Naive thymus-derived CD4-positive, alpha-beta T cell (primary cell): Measurements from ENCODE around the gene CYP2J2. TPM values are rescaled to one million over a fixed set of nuclear protein-coding genes. Genes with fewer than 3 reads are reported as not detected.
"Not testable (repeated sequence)": the region's sequence is repeated elsewhere in the genome, so short reads cannot be mapped to it uniquely, and the experiment has no call there.

Experiments used
- ATAC-seq: fragments of 150-1000 bp; cut with Tn5 transposase; 2 replicates; pipeline ENCODE4 v1.10.0; 2021; ENCODE audit warnings: mild to moderate bottlenecking, moderate library complexity
- CTCF ChIA-PET: fragments of 350-600 bp; sonication (Branson Sonifier 250); formaldehyde crosslinking; loops from one replicate; lab custom pipeline; 2021; ENCODE audit warnings: antibody characterized with exemption; lab: Charles Lee
- POLR2A ChIA-PET: fragments of 350-600 bp; sonication (Branson Sonifier 250); formaldehyde crosslinking; loops from one replicate; lab custom pipeline; 2021; ENCODE audit warnings: antibody characterized with exemption, inconsistent platforms; lab: Charles Lee
- DNase-seq, 9 donors: peaks; one replicate each; pipeline versions ENCODE4 v3.0.0 to v3.0.0-alpha.2; 2020 to 2022; ENCODE audit warnings: mixed read lengths in 1 of 9
- H3K27ac ChIP-seq: one replicate; pipeline ENCODE4 v1.7.0; 2013; ENCODE audit warnings: mild to moderate bottlenecking, low read depth, low read length, moderate library complexity
- H3K27me3 ChIP-seq, 2 donors: one replicate each; pipeline ENCODE4 v1.7.0; 2013; ENCODE audit warnings: low read length in 2 of 2, mild to moderate bottlenecking in 2 of 2, moderate library complexity in 2 of 2; ENCODE audit not compliant: control insufficient read depth in 2 of 2, insufficient read depth in 2 of 2
- H3K36me3 ChIP-seq, 3 experiments: 1 replicate in 2 of 3; 2 replicates in 1 of 3; pipeline ENCODE4 v1.7.0; 2013; ENCODE audit warnings: low read length in 3 of 3, mild to moderate bottlenecking in 3 of 3, moderate library complexity in 1 of 3; ENCODE audit not compliant: insufficient read depth in 3 of 3, control insufficient read depth in 2 of 3
- H3K4me1 ChIP-seq, 2 donors: one replicate each; pipeline ENCODE4 v1.7.0; 2013; ENCODE audit warnings: low read length in 2 of 2, mild to moderate bottlenecking in 2 of 2, moderate library complexity in 1 of 2; ENCODE audit not compliant: control insufficient read depth in 2 of 2, insufficient read depth in 2 of 2
- H3K4me3 ChIP-seq: 2 replicates; pipeline ENCODE4 v1.7.0; 2013; ENCODE audit warnings: mild to moderate bottlenecking, low read length
- H3K9me3 ChIP-seq, 3 experiments: 1 replicate in 2 of 3; 2 replicates in 1 of 3; pipeline ENCODE4 v1.7.0; 2013; ENCODE audit warnings: low read length in 3 of 3; ENCODE audit not compliant: control insufficient read depth in 2 of 3
- H3K27ac Mint-ChIP-seq, 9 donors: one replicate each; pipeline ENCODE4 v1.8.0; 2020 to 2022; ENCODE audit warnings: mixed read lengths in 9 of 9, mild to moderate bottlenecking in 8 of 9, moderate library complexity in 5 of 9, inconsistent platforms in 2 of 9
- H3K27me3 Mint-ChIP-seq, 5 donors: one replicate each; pipeline ENCODE4 v1.8.0; 2021 to 2022; ENCODE audit warnings: mixed read lengths in 5 of 5, mild to moderate bottlenecking in 1 of 5
- H3K36me3 Mint-ChIP-seq, 5 donors: one replicate each; pipeline ENCODE4 v1.8.0; 2020 to 2022; ENCODE audit warnings: mixed read lengths in 5 of 5, mild to moderate bottlenecking in 3 of 5, inconsistent platforms in 1 of 5
- H3K4me1 Mint-ChIP-seq, 7 donors: one replicate each; pipeline ENCODE4 v1.8.0; 2020 to 2022; ENCODE audit warnings: mixed read lengths in 7 of 7, mild to moderate bottlenecking in 3 of 7, inconsistent platforms in 1 of 7
- H3K4me3 Mint-ChIP-seq, 10 donors: one replicate each; pipeline ENCODE4 v1.8.0; 2020 to 2022; ENCODE audit warnings: mild to moderate bottlenecking in 10 of 10, mixed read lengths in 10 of 10, moderate library complexity in 6 of 10, inconsistent platforms in 2 of 10
- H3K9me3 Mint-ChIP-seq, 11 donors: one replicate each; pipeline ENCODE4 v1.8.0; 2020 to 2022; ENCODE audit warnings: mixed read lengths in 11 of 11, mild to moderate bottlenecking in 4 of 11, inconsistent platforms in 1 of 11, moderate library complexity in 1 of 11
- intact Hi-C, 2 donors: fragments of 100-400 bp; cut with micrococcal nuclease; formaldehyde crosslinking; loops; one replicate each; pipeline ENCODE4 v1.15.1; 2023
- polyA plus RNA-seq, 2 donors: library from polyadenylated mRNA; unstranded; fragments of 300-500 nt; fragmentation: Illumina TruSeq; gene quantifications; one replicate each; pipeline ENCODE4 v1.2.3, GENCODE V29; 2021
- total RNA-seq, 6 experiments: library from RNA in 5 of 6; stranded (reverse) in 5 of 6; gene quantifications; 1 replicate in 5 of 6; 2 replicates in 1 of 6; pipeline ENCODE4 v1.2.3 and lab custom pipeline; 2021 to 2026

The CYP2J2 gene
- total and polyA plus RNA-seq, 7 experiments from 2014 or later: 0.93 to 4.0 (median 1.1) TPM

DNA sequence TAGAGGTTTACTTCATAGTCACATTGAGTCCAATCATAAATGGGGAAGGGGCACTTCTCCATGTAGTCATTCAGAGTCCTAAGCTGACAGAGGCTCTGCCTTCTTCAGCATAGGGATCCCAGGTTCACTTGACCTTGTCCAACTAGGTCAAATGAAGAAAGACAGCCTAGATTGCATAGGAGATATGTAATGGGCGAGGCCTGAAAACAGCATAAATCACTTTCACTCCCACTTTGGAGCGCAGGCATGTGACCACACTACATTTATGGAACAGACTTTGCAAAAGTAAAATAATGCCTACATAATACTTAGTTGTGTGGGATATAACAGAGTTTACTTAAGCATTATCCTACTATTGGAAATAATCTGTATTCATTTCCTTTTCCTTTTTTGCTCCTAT is 60.1 kb downstream of the CYP2J2 start:
- Histone ChIP-seq H3K4me3 (no peak overlapping the region), H3K27me3 (no peaks in the 10 kb centered on the region), H3K36me3 (peaks cover 5 to 40% (median 7%) of the 10 kb centered on the region in 3 experiments), H3K9me3 (no peaks in the 10 kb centered on the region), H3K4me1 (no peaks in the 10 kb centered on the region), H3K27ac (no peak overlapping the region)
- H3K4me3 Mint-ChIP-seq: no peak overlapping the region
- POLR2A ChIA-PET: no interaction called here
- no peak overlapping the region for H3K27ac Mint-ChIP-seq
- no peaks in the 10 kb centered on the region for H3K4me1 Mint-ChIP-seq
- no peaks in the 10 kb centered on the region for H3K9me3 Mint-ChIP-seq
- intact Hi-C loops: no loop called here
- no peak for DNase-seq
- H3K36me3 Mint-ChIP-seq: peaks cover 0 to 57% (median 29%) of the 10 kb centered on the region in 5 donors
- no peak for ATAC-seq
- no peaks in the 10 kb centered on the region for H3K27me3 Mint-ChIP-seq
- CTCF ChIA-PET: no interaction called here

DNA sequence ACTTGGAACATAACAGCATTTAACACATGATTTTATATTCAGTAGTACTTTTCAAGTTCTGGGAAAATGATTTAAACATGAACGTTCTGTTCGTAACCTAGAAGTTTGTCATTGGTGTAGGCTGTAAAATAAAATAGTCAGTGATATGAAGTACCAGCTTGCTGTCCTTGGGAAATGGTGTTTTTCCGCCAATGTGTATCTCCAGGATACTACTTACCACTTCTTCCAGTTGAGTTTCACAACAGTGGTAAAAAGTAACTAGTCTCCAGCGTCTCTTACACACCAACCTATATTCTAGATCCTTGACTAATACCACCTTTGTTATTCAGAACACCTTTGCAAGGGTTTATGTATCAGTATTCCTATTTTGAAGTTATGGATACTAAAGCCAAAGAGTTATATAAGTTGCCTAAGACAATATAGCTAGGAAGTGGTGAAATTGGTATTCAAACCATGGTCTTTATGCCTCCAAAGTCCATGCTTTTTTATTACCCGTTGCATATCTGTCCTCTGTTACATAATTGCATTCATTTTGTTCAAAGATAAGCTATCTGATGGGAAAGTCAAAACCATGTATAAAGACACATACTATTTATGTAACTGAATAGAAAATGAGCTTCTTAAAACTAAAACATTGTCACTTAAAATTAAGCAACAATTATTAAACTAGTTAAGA is 68.8 kb downstream of the CYP2J2 start:
- Mint-ChIP-seq H3K27ac (no peak overlapping the region), H3K4me1 (peaks cover 0 to 5% (median 0%) of the 10 kb centered on the region in 7 donors), H3K9me3 (peaks cover 0 to 13% (median 0%) of the 10 kb centered on the region in 11 donors), H3K36me3 (peaks cover 0 to 58% (median 19%) of the 10 kb centered on the region in 5 donors), H3K4me3 (no peak overlapping the region), H3K27me3 (no peaks in the 10 kb centered on the region)
- Histone ChIP-seq H3K4me1 (no peaks in the 10 kb centered on the region), H3K36me3 (peaks cover 0 to 16% (median 2%) of the 10 kb centered on the region in 3 experiments), H3K4me3 (no peak overlapping the region), H3K27me3 (no peaks in the 10 kb centered on the region), H3K9me3 (no peaks in the 10 kb centered on the region), H3K27ac (no peak overlapping the region)
- POLR2A ChIA-PET: no interaction called here
- ATAC-seq: no peak
- intact Hi-C loops: no loop called here
- no peak for DNase-seq
- CTCF ChIA-PET: no interaction called here

DNA sequence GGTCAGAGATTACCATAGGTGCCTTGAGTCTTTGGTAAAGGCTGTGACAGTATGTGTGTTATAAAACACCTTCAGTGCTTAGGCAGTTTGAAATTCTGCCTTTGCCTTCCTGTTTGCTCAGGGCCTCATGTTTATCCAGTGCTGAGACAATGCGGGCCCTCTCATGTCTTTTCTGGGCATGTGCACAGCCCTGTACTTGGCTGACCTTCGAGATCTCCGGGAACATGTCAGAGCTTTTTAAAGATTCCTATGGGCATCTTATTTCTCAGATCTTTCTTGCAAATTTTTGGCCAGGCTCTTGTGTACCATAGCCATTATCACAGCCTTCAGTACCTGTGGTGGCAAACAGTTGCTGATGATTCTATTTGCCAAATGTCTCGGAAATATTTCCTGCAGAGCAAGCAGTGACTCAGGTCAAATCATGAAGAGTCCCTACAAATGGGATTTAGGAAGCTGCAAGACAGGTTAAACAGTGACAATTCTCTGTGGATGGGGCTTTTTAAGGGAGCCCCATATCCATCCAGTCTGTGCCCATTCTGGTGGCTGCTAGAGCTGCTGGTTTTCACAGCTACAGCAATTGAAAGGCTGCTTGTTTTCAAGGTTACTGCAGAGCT is 69.7 kb downstream of the CYP2J2 start:
- Histone ChIP-seq H3K27me3 (no peaks in the 10 kb centered on the region), H3K27ac (no peak overlapping the region), H3K4me1 (no peaks in the 10 kb centered on the region), H3K36me3 (peaks cover 0 to 12% (median 0%) of the 10 kb centered on the region in 3 experiments), H3K4me3 (no peak overlapping the region), H3K9me3 (no peaks in the 10 kb centered on the region)
- CTCF ChIA-PET: interaction anchor here (1.0 kb wide), 1 partner anchor 1182 kb away, joined by 3 read pairs; no protein-coding TSS in a partner anchor
- no peaks in the 10 kb centered on the region for H3K27me3 Mint-ChIP-seq
- peaks cover 0 to 54% (median 16%) of the 10 kb centered on the region in 5 donors for H3K36me3 Mint-ChIP-seq
- no peak for ATAC-seq
- peaks cover 0 to 5% (median 0%) of the 10 kb centered on the region in 7 donors for H3K4me1 Mint-ChIP-seq
- no peak overlapping the region for H3K27ac Mint-ChIP-seq
- intact Hi-C loops: no loop called here
- H3K4me3 Mint-ChIP-seq: no peak overlapping the region
- H3K9me3 Mint-ChIP-seq: peaks cover 0 to 13% (median 0%) of the 10 kb centered on the region in 11 donors
- DNase-seq: no peak
- POLR2A ChIA-PET: no interaction called here

DNA sequence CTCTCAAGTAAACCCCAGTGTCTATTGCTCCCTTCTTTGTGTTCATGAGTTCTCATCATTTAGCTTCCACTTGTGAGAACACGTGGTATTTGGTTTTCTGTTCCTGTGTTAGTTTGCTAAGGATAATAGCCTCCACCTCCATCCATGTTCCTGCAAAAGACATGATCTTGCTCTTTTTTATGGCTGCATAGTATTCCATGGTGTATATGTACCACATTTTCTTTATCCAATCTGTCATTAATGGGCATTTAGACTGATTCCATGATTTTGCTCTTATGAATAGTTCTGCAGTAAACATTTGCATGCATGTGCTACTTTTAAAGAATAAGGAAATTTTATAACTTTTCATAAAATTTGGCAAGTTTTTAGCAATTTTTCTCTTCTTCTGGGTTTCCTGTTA is 71.3 kb downstream of the CYP2J2 start:
- intact Hi-C loops, H3K36me3 ChIP-seq, H3K27me3 Mint-ChIP-seq, CTCF ChIA-PET, H3K4me3 Mint-ChIP-seq, H3K4me3 ChIP-seq, H3K27ac ChIP-seq, DNase-seq, H3K27ac Mint-ChIP-seq, H3K4me1 Mint-ChIP-seq, ATAC-seq, H3K27me3 ChIP-seq, H3K4me1 ChIP-seq, H3K9me3 ChIP-seq, POLR2A ChIA-PET: not testable (repeated sequence)
- Mint-ChIP-seq H3K9me3 (peaks cover 0 to 13% (median 0%) of the 10 kb centered on the region in 11 donors), H3K36me3 (peaks cover 0 to 49% (median 23%) of the 10 kb centered on the region in 5 donors)

DNA sequence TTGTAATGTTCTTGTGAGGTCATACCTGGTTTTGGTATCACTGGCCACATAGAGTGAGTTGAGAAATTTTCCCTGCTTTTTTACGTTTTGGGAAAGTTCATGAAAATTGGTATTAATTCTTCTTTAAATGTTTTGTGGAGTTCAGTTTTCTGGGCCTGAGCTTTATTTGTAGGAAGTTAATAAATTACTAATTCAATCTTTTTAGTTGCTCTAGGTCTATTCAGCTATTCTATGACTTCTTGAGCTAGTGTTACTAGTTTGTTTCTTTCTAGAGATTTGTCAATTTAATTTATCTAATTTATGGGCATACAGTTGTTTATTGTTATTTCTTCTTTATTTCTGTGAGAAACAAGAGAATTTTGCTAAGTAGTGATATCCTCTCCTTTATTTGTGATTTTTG is 74.5 kb downstream of the CYP2J2 start:
- Histone ChIP-seq H3K36me3 (peaks cover 0 to 7% (median 5%) of the 10 kb centered on the region in 3 experiments), H3K27ac (no peak overlapping the region), H3K9me3 (no peaks in the 10 kb centered on the region), H3K27me3 (no peaks in the 10 kb centered on the region), H3K4me1 (no peaks in the 10 kb centered on the region), H3K4me3 (no peak overlapping the region)
- POLR2A ChIA-PET: no interaction called here
- Mint-ChIP-seq H3K36me3 (peaks cover 0 to 65% (median 51%) of the 10 kb centered on the region in 5 donors), H3K27ac (no peak overlapping the region), H3K4me1 (peaks cover 0 to 5% (median 0%) of the 10 kb centered on the region in 7 donors), H3K27me3 (no peaks in the 10 kb centered on the region), H3K9me3 (peaks cover 0 to 13% (median 0%) of the 10 kb centered on the region in 11 donors), H3K4me3 (no peak overlapping the region)
- intact Hi-C loops: no loop called here
- DNase-seq: no peak
- CTCF ChIA-PET: no interaction called here
- ATAC-seq: no peak

DNA sequence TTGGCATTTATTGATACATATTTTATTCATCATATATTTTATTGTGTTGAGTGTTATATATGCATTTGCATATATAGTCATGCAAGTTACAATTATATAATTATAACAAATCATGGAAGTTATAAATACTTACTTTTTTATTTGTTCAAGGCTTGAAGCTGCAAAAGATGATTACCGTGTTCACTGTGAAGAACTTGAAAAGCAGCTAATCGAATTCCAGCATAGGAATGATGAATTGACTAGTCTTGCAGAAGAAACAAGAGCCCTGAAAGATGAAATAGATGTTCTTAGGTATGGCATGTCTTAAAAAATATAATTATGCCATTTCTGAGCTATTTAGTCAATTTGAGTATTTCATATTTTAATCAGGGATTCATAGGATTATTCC is 79.7 kb downstream of the CYP2J2 start:
- no peaks in the 10 kb centered on the region for H3K27me3 Mint-ChIP-seq
- H3K36me3 Mint-ChIP-seq: peaks cover 0 to 70% (median 44%) of the 10 kb centered on the region in 5 donors
- ChIA-PET POLR2A (interaction anchor here (0.6 kb wide), 2 partner anchors 780 to 1304 kb away, joined by 3 to 4 read pairs; no protein-coding TSS in a partner anchor), CTCF (no interaction called here)
- H3K27ac ChIP-seq: no peak overlapping the region
- H3K4me3 Mint-ChIP-seq: no peak overlapping the region
- no peaks in the 10 kb centered on the region for H3K27me3 ChIP-seq
- no peaks in the 10 kb centered on the region for H3K9me3 Mint-ChIP-seq
- DNase-seq: no peak
- no peak overlapping the region for H3K27ac Mint-ChIP-seq
- H3K4me1 ChIP-seq: no peaks in the 10 kb centered on the region
- ATAC-seq: no peak
- H3K4me3 ChIP-seq: no peak overlapping the region
- H3K36me3 ChIP-seq: peaks cover 0 to 30% (median 5%) of the 10 kb centered on the region in 3 experiments
- no peaks in the 10 kb centered on the region for H3K9me3 ChIP-seq
- intact Hi-C loops: loop anchor here in 1 of 2 donors (10.0 kb wide), 1 partner anchor 62 kb away; no protein-coding TSS in a partner anchor
- H3K4me1 Mint-ChIP-seq: peaks cover 0 to 7% (median 4%) of the 10 kb centered on the region in 7 donors
